AG10803 (cell line): ENCODE measurements around the gene PLEKHG1.

Source experiments
- DNase-seq: peaks from one replicate; pipeline ENCODE4 v3.0.0; 2010; ENCODE audit warnings: low read depth
- H3K4me3 ChIP-seq: 2 replicates; pipeline ENCODE4 v1.5.1; 2011; ENCODE audit warnings: mild to moderate bottlenecking, low read length, control low read depth
- TF ChIP-seq, protein P1 (sequence below): conservative IDR thresholded peaks from 2 replicates; pipeline ENCODE4 v1.5.1; 2011; ENCODE audit warnings: mild to moderate bottlenecking, low read length, control low read depth, inconsistent platforms

PLEKHG1 gene

DNA sequence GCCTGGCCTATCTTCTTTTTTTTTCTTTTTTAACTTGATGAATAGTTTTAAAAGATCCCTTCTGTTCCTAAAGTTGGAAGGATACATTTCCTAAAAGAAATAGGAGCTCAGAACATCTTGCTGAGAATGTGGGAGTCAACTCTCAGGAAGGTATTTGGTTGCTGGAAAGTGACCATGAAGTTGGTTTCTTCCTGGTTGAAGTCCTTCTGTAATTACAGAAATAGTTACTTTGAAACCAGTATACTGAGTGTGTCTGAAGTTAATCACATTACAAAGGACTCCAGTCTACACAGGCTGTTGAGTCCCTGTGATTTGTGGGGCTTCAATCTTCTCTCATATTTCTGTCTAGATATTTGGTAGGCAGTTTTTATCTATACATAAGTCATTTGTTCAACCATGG, 9.8 kb upstream of the PLEKHG1 start:
- DNase-seq, result no peak
- TF ChIP-seq, protein P1, sequence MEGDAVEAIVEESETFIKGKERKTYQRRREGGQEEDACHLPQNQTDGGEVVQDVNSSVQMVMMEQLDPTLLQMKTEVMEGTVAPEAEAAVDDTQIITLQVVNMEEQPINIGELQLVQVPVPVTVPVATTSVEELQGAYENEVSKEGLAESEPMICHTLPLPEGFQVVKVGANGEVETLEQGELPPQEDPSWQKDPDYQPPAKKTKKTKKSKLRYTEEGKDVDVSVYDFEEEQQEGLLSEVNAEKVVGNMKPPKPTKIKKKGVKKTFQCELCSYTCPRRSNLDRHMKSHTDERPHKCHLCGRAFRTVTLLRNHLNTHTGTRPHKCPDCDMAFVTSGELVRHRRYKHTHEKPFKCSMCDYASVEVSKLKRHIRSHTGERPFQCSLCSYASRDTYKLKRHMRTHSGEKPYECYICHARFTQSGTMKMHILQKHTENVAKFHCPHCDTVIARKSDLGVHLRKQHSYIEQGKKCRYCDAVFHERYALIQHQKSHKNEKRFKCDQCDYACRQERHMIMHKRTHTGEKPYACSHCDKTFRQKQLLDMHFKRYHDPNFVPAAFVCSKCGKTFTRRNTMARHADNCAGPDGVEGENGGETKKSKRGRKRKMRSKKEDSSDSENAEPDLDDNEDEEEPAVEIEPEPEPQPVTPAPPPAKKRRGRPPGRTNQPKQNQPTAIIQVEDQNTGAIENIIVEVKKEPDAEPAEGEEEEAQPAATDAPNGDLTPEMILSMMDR, result no peak

DNA sequence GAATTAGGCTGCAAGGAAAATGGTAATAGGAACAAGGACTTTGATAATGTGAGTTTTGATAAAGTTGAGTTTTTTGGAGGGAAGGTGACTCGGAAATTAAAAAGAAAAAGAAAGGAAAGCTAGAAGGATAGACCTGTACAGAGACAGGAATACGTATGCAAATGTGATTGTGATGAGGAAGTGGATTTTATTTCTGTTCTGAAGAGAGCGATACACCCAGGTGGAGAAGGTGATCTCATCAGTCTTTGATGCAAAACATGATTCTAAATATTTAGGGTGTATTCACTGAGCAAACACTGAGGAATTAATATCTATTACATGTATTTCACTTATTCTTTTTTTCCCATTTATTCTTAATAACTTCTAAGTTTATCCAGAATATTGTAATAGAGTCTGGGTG, 9.2 kb upstream of the PLEKHG1 start:
- H3K4me3 ChIP-seq, result no peak overlapping the region
- TF ChIP-seq, protein P1, result no peak
- no peak for DNase-seq

More for the DNA sequence above, 9.8 kb upstream of the PLEKHG1 start:
- H3K4me3 ChIP-seq, result no peak overlapping the region

DNA sequence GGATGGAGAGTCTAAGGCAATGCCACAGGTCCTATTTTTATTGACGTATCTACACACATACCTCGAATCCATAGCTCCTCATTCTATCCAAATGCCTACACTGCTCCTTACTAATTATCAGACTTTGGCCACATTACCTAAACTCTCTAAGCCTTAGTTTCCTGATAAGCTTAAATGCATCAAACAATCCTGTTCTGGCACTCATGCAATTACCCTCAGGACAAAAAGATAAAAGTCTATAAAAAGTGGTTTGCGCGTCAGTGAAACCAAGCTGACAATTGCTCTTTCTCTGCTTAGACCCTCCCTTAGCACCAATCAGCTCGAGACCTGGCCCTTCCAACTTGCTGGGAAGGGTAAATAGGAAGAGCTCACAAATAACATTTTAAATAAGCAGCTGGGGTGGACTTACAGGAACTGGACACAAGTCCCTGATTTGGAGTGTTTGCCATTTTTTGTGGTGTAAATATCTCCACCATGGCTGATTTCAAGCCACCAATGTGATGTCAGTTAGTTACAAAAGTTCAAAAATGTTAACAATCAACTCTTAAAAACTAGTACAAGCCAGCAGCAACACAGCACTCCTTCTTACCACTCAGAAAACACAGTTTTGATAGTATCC, 7.2 kb upstream of the PLEKHG1 start:
- H3K4me3 ChIP-seq, result no peak overlapping the region
- no peak for DNase-seq
- TF ChIP-seq, protein P1, result no peak

DNA sequence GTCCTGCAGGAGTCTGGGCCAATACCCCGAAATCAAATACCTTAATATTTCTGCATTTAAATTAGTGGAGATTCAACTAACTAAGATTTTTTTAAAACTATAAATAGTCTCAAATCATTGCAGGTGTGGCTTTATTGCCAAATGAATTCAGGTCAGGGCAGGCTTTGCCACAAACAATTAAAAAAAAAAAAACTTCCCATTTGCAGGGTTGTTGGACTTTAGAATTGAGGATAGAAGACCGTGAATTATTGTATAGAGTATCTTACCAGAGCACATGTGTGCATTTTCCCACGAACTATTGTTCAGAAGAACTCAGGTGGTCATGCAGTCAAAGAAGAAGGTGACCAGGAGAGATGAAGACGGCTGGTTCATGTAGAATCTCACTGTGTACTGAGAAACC, 6.6 kb upstream of the PLEKHG1 start:
- H3K4me3 ChIP-seq, result no peak overlapping the region

DNA sequence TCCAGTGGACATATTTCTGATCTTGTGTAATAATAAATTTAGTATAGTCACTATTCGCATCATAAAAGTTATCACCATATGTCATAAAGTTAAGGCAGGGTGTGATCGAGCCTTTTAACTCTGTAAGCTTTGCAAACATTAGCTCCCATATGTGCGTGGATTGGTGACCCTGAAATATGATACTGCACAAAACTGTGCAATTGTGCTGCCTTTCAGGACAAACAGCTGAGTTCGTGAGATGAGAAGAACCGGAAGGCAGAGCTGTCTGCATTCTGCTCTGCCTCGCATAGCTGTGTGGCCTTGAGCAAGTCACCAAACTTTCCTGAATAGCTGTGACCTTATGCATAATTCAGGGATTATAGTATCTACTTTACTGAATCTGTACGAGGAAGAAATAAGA, 3.2 kb upstream of the PLEKHG1 start:
- DNase-seq, result no peak
- TF ChIP-seq, protein P1, result no peak
- H3K4me3 ChIP-seq, result no peak overlapping the region

More for the DNA sequence above, 6.6 kb upstream of the PLEKHG1 start:
- no peak for DNase-seq
- TF ChIP-seq, protein P1, result no peak

DNA sequence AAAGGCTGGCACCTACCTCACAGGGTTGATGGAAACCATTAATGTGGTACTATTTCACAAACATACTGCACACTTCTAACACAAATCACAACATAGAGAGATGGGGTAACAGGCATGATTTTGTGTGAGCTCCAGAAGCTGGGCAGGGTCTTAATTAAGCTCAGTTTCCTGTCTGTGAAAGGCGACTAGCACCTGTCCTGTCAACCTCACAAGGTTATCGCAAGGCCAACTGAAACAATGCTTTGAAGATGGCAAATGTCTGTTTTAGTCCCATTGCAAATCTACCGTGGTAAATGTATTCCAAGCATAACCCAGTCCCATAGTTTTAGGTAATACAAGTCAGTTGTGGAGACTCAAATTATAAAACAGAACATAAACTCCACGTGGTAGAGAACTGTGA, 1.3 kb upstream of the PLEKHG1 start:
- TF ChIP-seq, protein P1, result no peak
- no peak overlapping the region for H3K4me3 ChIP-seq
- DNase-seq, result no peak

DNA sequence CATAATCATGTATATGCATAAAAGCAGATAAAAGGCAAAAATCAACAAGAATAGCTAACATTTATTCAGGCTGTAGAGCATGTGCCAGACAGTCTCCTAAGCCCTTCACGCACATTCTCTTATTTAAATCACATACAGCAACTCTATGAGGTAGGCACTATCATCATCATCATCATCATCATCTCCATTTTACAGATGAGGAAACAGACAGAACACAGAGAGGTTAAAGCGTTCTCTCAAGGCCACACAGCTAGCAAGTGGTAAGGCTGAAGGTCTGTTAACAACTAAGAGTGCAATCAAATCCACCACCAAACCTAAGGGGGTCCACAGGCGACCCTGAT, 857 bp upstream of the PLEKHG1 start:
- TF ChIP-seq, protein P1, result no peak
- no peak for DNase-seq
- H3K4me3 ChIP-seq, result no peak overlapping the region
